Measurements from ENCODE around the gene RNLS. TPM values are rescaled to one million over a fixed set of nuclear protein-coding genes. Genes with fewer than 3 reads are reported as not detected.
"Not testable (repeated sequence)": the region's sequence is repeated elsewhere in the genome, so short reads cannot be mapped to it uniquely, and the experiment has no call there.

Gene RNLS
- total and polyA plus RNA-seq, 2 of the 4 experiments (the other 2 are of a cell fraction): 4.5 to 7.0 TPM

DNA sequence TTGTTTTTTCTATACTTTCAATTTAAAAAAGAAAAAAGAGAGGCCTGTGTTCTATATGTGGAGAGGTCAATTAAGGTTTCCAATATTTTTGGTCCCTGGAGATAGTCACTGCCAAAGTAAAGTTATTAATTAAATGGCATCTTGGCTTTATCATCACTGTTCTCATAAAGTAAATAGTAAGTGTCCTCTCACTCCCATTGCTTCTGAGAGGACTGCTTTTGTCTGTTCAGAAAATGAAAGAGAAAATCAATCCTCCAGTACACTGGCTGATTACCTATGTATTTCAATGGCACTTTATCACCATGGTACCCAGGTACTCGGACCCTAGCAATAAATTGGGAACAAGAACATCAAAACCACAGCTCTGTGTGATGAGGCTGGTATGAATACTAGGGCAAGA, 94.0 kb downstream of the RNLS start:
- H4K5ac ChIP-seq (ENCODE audit: low read depth, low read length): no peak overlapping the region
- H3K18ac ChIP-seq (ENCODE audit: low read depth, low read length): no peak overlapping the region
- dilution Hi-C loops (cut with HindIII; ENCODE audit: low sequenced_read_pairs, unreplicated experiment) (no loop called here), in situ Hi-C loops (cut with MboI; ENCODE audit: low sequenced_read_pairs) (no loop called here), intact Hi-C loops (cut with micrococcal nuclease) (no loop called here)
- no peak overlapping the region for H2BK120ac ChIP-seq (ENCODE audit: low read depth, low read length)
- H4K91ac ChIP-seq (ENCODE audit: insufficient read depth, low read depth, low read length): no peak overlapping the region
- no peak overlapping the region for H3K27ac ChIP-seq (ENCODE audit: insufficient read depth, low read length)
- no peak overlapping the region for H2AK5ac ChIP-seq (ENCODE audit: low read depth, low read length)
- ChIA-PET POLR2A (ENCODE audit: unreplicated experiment) (no interaction called here), CTCF (no interaction called here)
- H3K79me1 ChIP-seq (ENCODE audit: low read depth in 1 of 2, low read length in 2 of 2): no peaks in the 10 kb centered on the region
- H3K4me1 ChIP-seq (ENCODE audit: control insufficient read depth, insufficient read depth, low read length): no peaks in the 10 kb centered on the region
- H2BK15ac ChIP-seq (ENCODE audit: low read depth, low read length): no peak overlapping the region
- no peak overlapping the region for H2BK20ac ChIP-seq (ENCODE audit: low read depth, low read length)
- no peaks in the 10 kb centered on the region for H3K36me3 ChIP-seq (ENCODE audit: control insufficient read depth, insufficient read depth, low read length)
- no peak overlapping the region for H3K23ac ChIP-seq (ENCODE audit: low read depth, low read length)
- no peak overlapping the region for H3K4me3 ChIP-seq (ENCODE audit: insufficient read depth, low read depth, low read length)
- TF ChIP-seq RCOR1 (IDR thresholded peaks at IDR 0.05; ENCODE audit: insufficient replicate concordance, low read length): no peak
- no peak overlapping the region for H2AK9ac ChIP-seq (replicated peaks; ENCODE audit: low read depth, low read length, poor library complexity)
- H4K8ac ChIP-seq (ENCODE audit: low read depth in 2 of 2, low read length in 2 of 2): no peak overlapping the region
- H3K9ac ChIP-seq (ENCODE audit: low read depth, low read length): no peak overlapping the region
- no peak overlapping the region for H3K4me2 ChIP-seq (ENCODE audit: low read depth, low read length)
- ATAC-seq (ENCODE audit: low read depth) (no peak), DNase-seq (no peak)
- H2BK5ac ChIP-seq (ENCODE audit: low read depth, low read length, poor library complexity, severe bottlenecking): no peak overlapping the region
- H4K20me1 ChIP-seq (ENCODE audit: insufficient read depth, low read length): no peaks in the 10 kb centered on the region
- BruUV-seq (replicated peaks): no TSS peak
- H3K9me1 ChIP-seq (ENCODE audit: insufficient read depth, low read length): no peaks in the 10 kb centered on the region
- no CpG with 5 or more reads among the region's 1 CpG for WGBS, 2 experiments (ENCODE audit: extremely low coverage in 2 of 2, insufficient read length in 1 of 2)
- H3K56ac ChIP-seq (ENCODE audit: extremely low read depth, insufficient read depth, low read length): no peak overlapping the region
- no peak overlapping the region for H2AFZ ChIP-seq (replicated peaks; ENCODE audit: low read length, poor library complexity)
- H3K14ac ChIP-seq (replicated peaks; ENCODE audit: low read depth, low read length): no peak overlapping the region
- no peaks in the 10 kb centered on the region for H3K9me3 ChIP-seq (ENCODE audit: control insufficient read depth, insufficient read depth, low read length)
- no peaks in the 10 kb centered on the region for H3K27me3 ChIP-seq (ENCODE audit: control insufficient read depth, insufficient read depth, low read length)
- no peak overlapping the region for H3K4ac ChIP-seq (ENCODE audit: low read depth, low read length)

- BruUV-seq (replicated peaks); H3K27ac ChIP-seq (ENCODE audit: insufficient read depth, low read length); H3K4me2 ChIP-seq (ENCODE audit: low read depth, low read length); H4K91ac ChIP-seq (ENCODE audit: insufficient read depth, low read depth, low read length); H2BK5ac ChIP-seq (ENCODE audit: low read depth, low read length, poor library complexity, severe bottlenecking); H4K8ac ChIP-seq (ENCODE audit: low read depth in 2 of 2, low read length in 2 of 2); H4K20me1 ChIP-seq (ENCODE audit: insufficient read depth, low read length); H3K9me3 ChIP-seq (ENCODE audit: control insufficient read depth, insufficient read depth, low read length); H2AFZ ChIP-seq (replicated peaks; ENCODE audit: low read length, poor library complexity); H3K14ac ChIP-seq (replicated peaks; ENCODE audit: low read depth, low read length); H2BK120ac ChIP-seq (ENCODE audit: low read depth, low read length); H3K9me1 ChIP-seq (ENCODE audit: insufficient read depth, low read length); H3K56ac ChIP-seq (ENCODE audit: extremely low read depth, insufficient read depth, low read length); DNase-seq; H3K23ac ChIP-seq (ENCODE audit: low read depth, low read length); H2BK15ac ChIP-seq (ENCODE audit: low read depth, low read length); H2AK5ac ChIP-seq (ENCODE audit: low read depth, low read length); H3K27me3 ChIP-seq (ENCODE audit: control insufficient read depth, insufficient read depth, low read length); H3K4ac ChIP-seq (ENCODE audit: low read depth, low read length); H2BK20ac ChIP-seq (ENCODE audit: low read depth, low read length); H4K5ac ChIP-seq (ENCODE audit: low read depth, low read length); intact Hi-C loops (cut with micrococcal nuclease); H3K36me3 ChIP-seq (ENCODE audit: control insufficient read depth, insufficient read depth, low read length); in situ Hi-C loops (cut with MboI; ENCODE audit: low sequenced_read_pairs); dilution Hi-C loops (cut with HindIII; ENCODE audit: low sequenced_read_pairs, unreplicated experiment); POLR2A ChIA-PET (ENCODE audit: unreplicated experiment); H3K9ac ChIP-seq (ENCODE audit: low read depth, low read length); H3K4me3 ChIP-seq (ENCODE audit: insufficient read depth, low read depth, low read length); H2AK9ac ChIP-seq (replicated peaks; ENCODE audit: low read depth, low read length, poor library complexity); H3K79me1 ChIP-seq (ENCODE audit: low read depth in 1 of 2, low read length in 2 of 2); ATAC-seq (ENCODE audit: low read depth); H3K4me1 ChIP-seq (ENCODE audit: control insufficient read depth, insufficient read depth, low read length); H3K18ac ChIP-seq (ENCODE audit: low read depth, low read length): not testable (repeated sequence)
- WGBS, 2 experiments (ENCODE audit: extremely low coverage in 2 of 2, insufficient read length in 1 of 2): no CpG with 5 or more reads among the region's 2 CpGs
- CTCF ChIA-PET: interaction anchor here (0.6 kb wide), 1 partner anchor 21 kb away, joined by 3 read pairs; no protein-coding TSS in a partner anchor
These were observed 96.3 kb downstream of the RNLS start for GRCh38 chr10:88486816-88487215.

All from IMR-90 (cell line).